GM12878 (cell line): ENCODE results near the gene CEP57. TPM values are rescaled to one million over a fixed set of nuclear protein-coding genes. Genes with fewer than 3 reads are reported as not detected.
A peak's percentile ranks its signal among the peaks of the same experiment; 100 is the strongest.

Source experiments
- ATF3 ChIP-seq: IDR thresholded peaks from 2 replicates; pipeline ENCODE4 v1.6.1; 2011; ENCODE audit warnings: low read depth, mild to moderate bottlenecking, low read length, moderate library complexity, borderline replicate concordance; ENCODE audit errors: extremely low read depth
- BACH1 ChIP-seq: fragments of 450-650 bp; IDR thresholded peaks from 2 replicates; pipeline ENCODE4 v1.6.1; 2017; ENCODE audit warnings: mild to moderate bottlenecking, borderline replicate concordance
- CHD1 ChIP-seq: IDR thresholded peaks from 2 replicates; pipeline ENCODE4 v1.6.1; 2012; ENCODE audit warnings: low read depth, low read length, improper control_type of control experiment
- ETV6 ChIP-seq, 2 experiments: fragments of 450-650 bp in 1 of 2; IDR thresholded peaks in 1 of 2; conservative IDR thresholded peaks in 1 of 2; 2 replicates each; pipeline ENCODE4 v1.6.1; 2014; ENCODE audit warnings: antibody characterized with exemption in 1 of 2, borderline replicate concordance in 1 of 2, low read depth in 1 of 2, mild to moderate bottlenecking in 1 of 2, moderate library complexity in 1 of 2
- KDM1A ChIP-seq: fragments of 200-600 bp; sonication (generic); IDR thresholded peaks from 2 replicates; pipeline ENCODE4 v1.6.1; 2016; ENCODE audit warnings: borderline replicate concordance
- MYB ChIP-seq: fragments of 150-350 bp; IDR thresholded peaks from 2 replicates; pipeline ENCODE4 v1.6.1; 2014; ENCODE audit warnings: mild to moderate bottlenecking, low read depth, low read length, borderline replicate concordance
- POLR2AphosphoS5 ChIP-seq: IDR thresholded peaks from 2 replicates; pipeline ENCODE4 v1.6.1; 2011; ENCODE audit warnings: mild to moderate bottlenecking, low read length, inconsistent platforms
- RUNX3 ChIP-seq: IDR thresholded peaks from 2 replicates; pipeline ENCODE4 v1.6.1; 2012; ENCODE audit warnings: low read length, inconsistent platforms
- SUPT20H ChIP-seq: IDR thresholded peaks from 2 replicates; pipeline ENCODE4 v1.6.1; 2011; ENCODE audit warnings: low read depth, mild to moderate bottlenecking, low read length, moderate library complexity, borderline replicate concordance; ENCODE audit not compliant: control insufficient read depth
- ZNF207 ChIP-seq: fragments of 450-650 bp; IDR thresholded peaks from 2 replicates; pipeline ENCODE4 v1.6.1; 2014; ENCODE audit warnings: antibody characterized with exemption, mild to moderate bottlenecking, borderline replicate concordance
- ZNF274 ChIP-seq: IDR thresholded peaks from one replicate; pipeline ENCODE4 v1.8.0; 2011; ENCODE audit not compliant: insufficient read length, insufficient read depth
- polyA plus RNA-seq, 11 experiments: library from polyadenylated mRNA; depleted of rRNA in 4 of 11; unstranded in 6 of 11; stranded (reverse) in 5 of 11; fragments of >200 nt; fragmentation: Nextera tagmentation in 4 of 11; fragmentation: Illumina TruSeq in 1 of 11; extraction: Ambion mirVana in 4 of 11; extraction: Trizol in 1 of 11; gene quantifications; 1 replicate in 1 of 11; 2 replicates in 10 of 11; pipeline versions ENCODE4 v1.2.1 to v1.2.3, GENCODE V29; 2011 to 2016; ENCODE audit warnings: inconsistent platforms in 2 of 11, missing spikeins in 2 of 11, low read depth in 1 of 11
- total RNA-seq, 4 experiments: library from RNA; depleted of rRNA in 3 of 4; stranded (reverse); fragments of >200 nt in 3 of 4; fragmentation: Illumina TruSeq in 1 of 4; extraction: Trizol in 1 of 4; gene quantifications; 2 replicates each; pipeline versions ENCODE4 v1.2.1 to v1.2.3, GENCODE V29; 2013 to 2021
- TF ChIP-seq, protein P1 (sequence below): IDR thresholded peaks from 2 replicates; pipeline ENCODE4 v1.6.1; 2011; ENCODE audit warnings: borderline replicate concordance, low read depth, mild to moderate bottlenecking, moderate library complexity, mixed read lengths, low read length; ENCODE audit not compliant: insufficient read depth; ENCODE audit errors: extremely low read length
- TF ChIP-seq, protein P2 (sequence below): fragments of 450-650 bp; IDR thresholded peaks from 2 replicates; pipeline ENCODE4 v1.6.1; 2018; ENCODE audit warnings: borderline replicate concordance, mild to moderate bottlenecking; ENCODE audit not compliant: partially characterized antibody
- TF ChIP-seq, protein P3 (sequence below), 3 experiments: IDR thresholded peaks in 2 of 3; conservative IDR thresholded peaks in 1 of 3; 2 replicates each; pipeline ENCODE4 v1.5.1; 2011; ENCODE audit warnings: low read depth in 3 of 3, low read length in 3 of 3, mild to moderate bottlenecking in 3 of 3, control low read depth in 2 of 3, moderate library complexity in 2 of 3, inconsistent platforms in 1 of 3, mixed read lengths in 1 of 3; ENCODE audit not compliant: control insufficient read depth in 2 of 3, insufficient read depth in 1 of 3; ENCODE audit errors: extremely low read depth in 1 of 3

CEP57 gene
- total and polyA plus RNA-seq, 10 of the 15 experiments (the other 5 are each of a cell fraction or from before 2014, with no cell fraction given) = 19.4 to 85.4 (median 56.8) TPM

- TF ChIP-seq, protein P1, sequence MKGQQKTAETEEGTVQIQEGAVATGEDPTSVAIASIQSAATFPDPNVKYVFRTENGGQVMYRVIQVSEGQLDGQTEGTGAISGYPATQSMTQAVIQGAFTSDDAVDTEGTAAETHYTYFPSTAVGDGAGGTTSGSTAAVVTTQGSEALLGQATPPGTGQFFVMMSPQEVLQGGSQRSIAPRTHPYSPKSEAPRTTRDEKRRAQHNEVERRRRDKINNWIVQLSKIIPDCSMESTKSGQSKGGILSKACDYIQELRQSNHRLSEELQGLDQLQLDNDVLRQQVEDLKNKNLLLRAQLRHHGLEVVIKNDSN = no peak
- TF ChIP-seq ATF3 (no peak), RUNX3 (peak; percentile 39; the same call in 1 of the 2 replicates), SUPT20H (no peak), ETV6 (conservative IDR thresholded peaks at IDR 0.05 in 1 of 2, IDR thresholded peaks at IDR 0.05 in 1 of 2; ENCODE audit: borderline replicate concordance in 1 of 2, low read depth in 1 of 2) (no peak), BACH1 (no peak), CHD1 (peak; percentile 76; the same call in 1 of the 2 replicates), POLR2AphosphoS5 (peak; percentile 46; the same call in 1 of the 2 replicates), MYB (no peak), ZNF274 (no peak), KDM1A (no peak), ZNF207 (0 out of 2 replicates have a peak, but pooled peaks have one; percentile 39)
- TF ChIP-seq, protein P2, sequence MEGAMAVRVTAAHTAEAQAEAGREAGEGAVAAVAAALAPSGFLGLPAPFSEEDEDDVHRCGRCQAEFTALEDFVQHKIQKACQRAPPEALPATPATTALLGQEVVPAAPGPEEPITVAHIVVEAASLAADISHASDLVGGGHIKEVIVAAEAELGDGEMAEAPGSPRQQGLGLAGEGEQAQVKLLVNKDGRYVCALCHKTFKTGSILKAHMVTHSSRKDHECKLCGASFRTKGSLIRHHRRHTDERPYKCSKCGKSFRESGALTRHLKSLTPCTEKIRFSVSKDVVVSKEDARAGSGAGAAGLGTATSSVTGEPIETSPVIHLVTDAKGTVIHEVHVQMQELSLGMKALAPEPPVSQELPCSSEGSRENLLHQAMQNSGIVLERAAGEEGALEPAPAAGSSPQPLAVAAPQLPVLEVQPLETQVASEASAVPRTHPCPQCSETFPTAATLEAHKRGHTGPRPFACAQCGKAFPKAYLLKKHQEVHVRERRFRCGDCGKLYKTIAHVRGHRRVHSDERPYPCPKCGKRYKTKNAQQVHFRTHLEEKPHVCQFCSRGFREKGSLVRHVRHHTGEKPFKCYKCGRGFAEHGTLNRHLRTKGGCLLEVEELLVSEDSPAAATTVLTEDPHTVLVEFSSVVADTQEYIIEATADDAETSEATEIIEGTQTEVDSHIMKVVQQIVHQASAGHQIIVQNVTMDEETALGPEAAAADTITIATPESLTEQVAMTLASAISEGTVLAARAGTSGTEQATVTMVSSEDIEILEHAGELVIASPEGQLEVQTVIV = no peak
- TF ChIP-seq, protein P3, sequence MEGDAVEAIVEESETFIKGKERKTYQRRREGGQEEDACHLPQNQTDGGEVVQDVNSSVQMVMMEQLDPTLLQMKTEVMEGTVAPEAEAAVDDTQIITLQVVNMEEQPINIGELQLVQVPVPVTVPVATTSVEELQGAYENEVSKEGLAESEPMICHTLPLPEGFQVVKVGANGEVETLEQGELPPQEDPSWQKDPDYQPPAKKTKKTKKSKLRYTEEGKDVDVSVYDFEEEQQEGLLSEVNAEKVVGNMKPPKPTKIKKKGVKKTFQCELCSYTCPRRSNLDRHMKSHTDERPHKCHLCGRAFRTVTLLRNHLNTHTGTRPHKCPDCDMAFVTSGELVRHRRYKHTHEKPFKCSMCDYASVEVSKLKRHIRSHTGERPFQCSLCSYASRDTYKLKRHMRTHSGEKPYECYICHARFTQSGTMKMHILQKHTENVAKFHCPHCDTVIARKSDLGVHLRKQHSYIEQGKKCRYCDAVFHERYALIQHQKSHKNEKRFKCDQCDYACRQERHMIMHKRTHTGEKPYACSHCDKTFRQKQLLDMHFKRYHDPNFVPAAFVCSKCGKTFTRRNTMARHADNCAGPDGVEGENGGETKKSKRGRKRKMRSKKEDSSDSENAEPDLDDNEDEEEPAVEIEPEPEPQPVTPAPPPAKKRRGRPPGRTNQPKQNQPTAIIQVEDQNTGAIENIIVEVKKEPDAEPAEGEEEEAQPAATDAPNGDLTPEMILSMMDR (IDR thresholded peaks at IDR 0.05 in 2 of 3, conservative IDR thresholded peaks at IDR 0.05 in 1 of 3; ENCODE audit: control insufficient read depth in 2 of 3, extremely low read depth in 1 of 3, insufficient read depth in 1 of 3, low read depth in 3 of 3, low read length in 3 of 3) = peak; percentile 14 to 29 (median 25); a peak in 2 of 6 replicates
Observed at GRCh38 chr11:95788921-95789505, 1.3 kb upstream of the CEP57 start (continued).
